ENCODE results near the gene MRPL28.
"Not testable (repeated sequence)": the region's sequence is repeated elsewhere in the genome, so short reads cannot be mapped to it uniquely, and the experiment has no call there.

MRPL28 gene

DNA sequence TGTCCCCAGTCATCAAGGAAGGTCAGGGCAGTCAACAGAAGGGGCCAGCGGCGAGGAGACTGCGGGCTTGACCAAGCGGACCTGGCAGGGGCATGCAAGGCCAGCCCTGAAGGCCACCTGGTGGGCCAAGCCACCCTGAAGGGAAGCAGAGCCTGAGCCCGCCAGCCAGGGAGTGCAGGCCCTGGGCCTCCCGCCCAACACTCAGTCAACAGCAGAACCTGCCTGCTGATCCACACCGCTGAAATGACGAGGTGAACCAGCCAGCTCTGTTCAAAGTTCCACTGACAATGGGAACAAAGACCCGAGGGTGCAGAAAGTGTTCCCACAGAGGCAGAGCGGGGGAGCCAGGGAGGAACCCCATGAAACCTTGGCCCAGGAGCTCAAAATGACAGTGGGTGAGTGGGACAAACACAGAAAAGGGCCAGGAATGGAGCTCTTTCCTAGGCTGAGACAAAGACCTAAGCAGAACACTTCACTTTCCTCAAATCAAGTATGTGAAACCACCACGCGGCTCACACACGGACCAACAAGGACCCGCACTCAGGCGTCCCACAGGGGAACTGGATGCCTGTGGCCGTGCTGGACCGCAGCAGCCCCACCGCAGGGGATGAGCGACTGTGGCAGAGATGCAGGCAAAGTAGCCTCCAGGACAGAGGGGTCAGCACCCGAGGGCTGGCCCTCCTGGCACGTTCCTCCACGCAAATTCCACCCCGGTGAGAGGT is 29.8 kb downstream of the MRPL28 start:
- DNase-seq (ENCODE audit: low read depth in 2 of 2) = no peak

DNA sequence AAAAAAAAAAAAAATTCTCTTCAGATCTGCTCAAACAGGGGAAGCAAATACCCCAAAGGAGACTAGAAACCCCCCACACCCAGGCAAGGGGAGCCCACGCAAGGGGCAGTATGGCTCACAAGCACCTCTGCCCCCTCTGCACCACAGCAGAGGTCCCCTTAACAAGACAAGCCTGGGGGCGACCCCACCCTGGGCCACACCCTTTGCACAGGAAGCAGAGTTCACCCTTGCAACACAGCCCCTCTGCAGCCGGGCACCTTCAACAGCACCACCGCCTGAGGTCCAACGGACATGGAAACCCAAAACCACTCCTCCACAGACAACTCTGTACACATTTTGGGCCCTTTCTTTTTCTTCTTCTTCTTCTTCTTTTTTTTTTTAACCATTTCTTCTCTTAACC is 30.7 kb downstream of the MRPL28 start:
- no peak for DNase-seq (ENCODE audit: low read depth in 2 of 2)

DNA sequence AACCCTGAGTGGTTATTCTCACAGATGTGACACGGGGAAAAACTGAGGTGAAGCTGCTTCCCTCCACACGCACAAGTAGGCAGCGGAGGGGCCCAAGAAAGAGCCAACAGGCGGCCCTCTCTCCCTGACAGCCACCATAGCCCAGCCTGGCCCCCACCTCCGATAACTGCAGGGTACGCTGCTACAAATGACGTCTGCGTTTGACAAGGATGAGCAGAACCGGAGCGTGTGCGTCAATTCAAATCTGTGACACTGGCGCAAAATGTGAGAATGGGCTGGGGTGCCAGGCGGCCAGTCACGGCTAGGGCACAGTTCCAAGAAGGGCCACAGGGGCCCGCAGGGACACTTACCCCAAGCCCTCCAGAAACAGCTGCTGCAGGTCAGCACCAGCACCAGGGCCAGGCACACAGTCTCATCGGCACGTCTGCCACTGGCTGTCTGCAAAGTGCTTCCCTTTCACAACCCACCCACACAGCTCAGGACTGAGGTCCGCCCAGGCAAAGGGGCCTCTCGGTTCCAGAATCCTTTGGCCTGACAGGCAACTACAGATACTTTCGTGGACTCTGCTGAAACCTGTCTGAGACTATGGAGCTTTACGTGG is 32.3 kb downstream of the MRPL28 start:
- DNase-seq (ENCODE audit: low read depth in 2 of 2) = no peak

DNA sequence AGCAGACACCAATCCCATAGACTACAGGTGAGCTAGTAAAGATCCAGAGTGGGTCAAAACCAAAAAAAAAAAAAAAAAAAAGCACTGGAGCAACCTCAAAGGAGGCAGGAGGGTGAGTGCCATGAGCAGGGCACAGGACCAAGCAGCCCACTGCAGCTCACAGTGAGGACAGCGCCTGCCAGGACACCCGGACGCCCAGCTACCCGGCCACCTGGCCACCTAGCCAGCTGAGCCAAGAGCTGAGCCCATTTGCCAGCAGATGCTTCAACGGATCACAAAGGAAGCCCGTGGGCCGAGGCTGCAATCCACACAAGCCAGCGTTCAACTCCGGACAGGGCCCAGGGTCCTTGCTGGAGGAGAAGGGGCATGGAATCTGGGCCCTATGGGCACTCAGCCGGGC is 32.9 kb downstream of the MRPL28 start:
- no peak for DNase-seq (ENCODE audit: low read depth in 2 of 2)

DNA sequence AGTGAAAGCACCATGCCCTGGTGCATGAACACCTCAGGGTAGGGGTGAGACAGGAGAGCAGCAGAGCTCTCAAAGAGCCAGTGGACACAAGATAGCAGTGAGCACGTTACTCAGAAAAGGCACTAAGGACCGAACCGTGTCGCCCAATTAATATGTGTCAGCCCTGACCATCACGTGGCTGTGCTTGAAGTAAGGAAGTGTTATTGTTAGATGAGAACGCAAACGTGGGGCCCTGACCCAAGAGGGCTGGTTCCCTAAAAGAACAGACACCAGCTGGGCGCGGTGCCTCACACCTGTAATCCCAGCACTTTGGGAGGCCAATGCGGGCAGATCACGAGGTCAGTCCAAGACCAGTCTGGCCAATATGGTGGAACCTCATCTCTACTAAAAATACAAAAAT is 34.1 kb downstream of the MRPL28 start:
- DNase-seq (ENCODE audit: low read depth in 2 of 2) = no peak

DNA sequence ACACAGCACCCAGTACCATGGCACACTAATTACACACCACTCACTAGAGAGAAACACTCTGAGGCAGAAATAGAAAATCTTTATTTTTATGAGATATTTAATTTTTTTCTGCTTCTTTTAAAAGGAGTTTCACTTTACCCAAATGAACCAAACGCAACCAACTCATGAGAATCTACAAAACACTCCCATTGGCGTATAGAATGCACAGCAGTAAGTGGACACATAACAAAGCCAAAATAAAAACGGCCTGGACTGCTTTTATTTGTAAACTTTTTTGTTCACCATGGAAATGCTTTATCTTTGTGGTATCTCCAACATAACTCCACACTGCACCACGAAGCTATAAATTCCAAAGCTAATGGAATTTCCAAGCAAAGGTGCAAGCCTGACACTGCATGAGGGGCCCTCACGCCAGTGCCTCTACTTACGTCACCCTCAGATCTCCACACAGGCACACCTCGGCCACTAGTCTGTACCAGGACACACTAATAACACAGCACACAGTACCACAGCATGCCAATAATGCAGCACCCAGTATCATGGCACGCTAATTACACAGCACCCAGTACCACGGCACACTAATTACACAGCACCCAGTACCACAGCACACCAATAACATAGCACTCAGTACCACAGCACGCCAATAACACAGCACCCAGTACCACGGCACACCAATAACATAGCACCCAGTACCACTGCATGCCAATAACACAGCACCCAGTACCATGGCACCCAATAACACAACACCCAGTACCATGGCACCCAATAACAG is 35.3 kb downstream of the MRPL28 start:
- not testable (repeated sequence) for DNase-seq (ENCODE audit: low read depth in 2 of 2)

DNA sequence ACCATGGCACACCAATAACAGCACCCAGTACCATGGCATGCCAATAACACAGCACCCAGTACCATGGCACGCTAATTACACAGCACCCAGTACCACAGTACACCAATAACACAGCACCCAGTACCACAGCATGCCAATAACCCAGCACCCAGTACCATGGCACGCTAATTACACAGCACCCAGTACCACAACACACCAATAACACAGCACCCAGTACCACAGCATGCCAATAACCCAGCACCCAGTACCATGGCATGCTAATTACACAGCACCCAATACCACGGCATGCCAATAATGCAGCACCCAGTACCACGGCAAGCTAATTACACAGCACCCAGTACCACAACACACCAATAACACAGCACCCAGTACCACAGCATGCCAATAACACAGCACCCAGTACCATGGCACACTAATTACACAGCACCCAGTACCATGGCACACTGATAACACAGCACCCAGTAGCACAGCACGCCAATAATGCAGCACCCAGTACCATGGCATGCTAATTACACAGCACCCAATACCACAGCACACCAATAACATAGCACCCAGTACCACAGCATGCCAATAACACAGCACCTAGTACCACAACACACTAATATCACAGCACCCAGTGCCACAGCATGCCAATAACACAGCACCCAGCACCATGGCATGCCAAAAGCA is 36.0 kb downstream of the MRPL28 start:
- not testable (repeated sequence) for DNase-seq (ENCODE audit: low read depth in 2 of 2)

DNA sequence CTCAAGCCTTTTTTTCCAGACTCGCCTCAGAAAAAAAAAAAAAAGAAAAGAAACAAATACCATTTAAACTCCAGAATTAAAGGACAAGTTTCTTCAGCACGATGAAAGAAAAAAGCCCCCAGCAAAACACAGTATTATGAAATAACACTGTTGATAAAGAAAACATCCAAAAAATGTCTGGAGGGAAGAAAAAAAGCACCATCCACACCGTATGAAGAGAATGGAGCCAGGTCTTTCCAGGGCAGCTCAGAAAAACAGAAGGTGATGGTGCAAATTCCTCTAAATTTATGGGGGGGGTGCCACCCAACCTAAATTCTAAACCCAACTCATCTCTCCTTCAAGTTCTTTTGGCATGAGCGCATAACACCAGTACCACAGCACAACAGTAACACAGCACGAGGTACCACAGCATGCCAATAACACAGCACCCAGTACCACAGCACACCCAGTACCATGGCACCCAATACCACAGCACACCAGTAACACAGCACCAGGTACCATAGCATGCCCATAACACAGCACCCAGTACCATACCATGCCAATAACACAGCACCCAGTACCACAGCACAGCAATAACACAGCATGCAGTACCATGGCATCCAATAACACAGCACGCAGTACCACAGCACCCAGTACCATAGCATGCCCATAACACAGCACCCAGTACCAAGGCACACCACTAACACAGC is 36.8 kb downstream of the MRPL28 start:
- no peak for DNase-seq (ENCODE audit: low read depth in 2 of 2)

DNA sequence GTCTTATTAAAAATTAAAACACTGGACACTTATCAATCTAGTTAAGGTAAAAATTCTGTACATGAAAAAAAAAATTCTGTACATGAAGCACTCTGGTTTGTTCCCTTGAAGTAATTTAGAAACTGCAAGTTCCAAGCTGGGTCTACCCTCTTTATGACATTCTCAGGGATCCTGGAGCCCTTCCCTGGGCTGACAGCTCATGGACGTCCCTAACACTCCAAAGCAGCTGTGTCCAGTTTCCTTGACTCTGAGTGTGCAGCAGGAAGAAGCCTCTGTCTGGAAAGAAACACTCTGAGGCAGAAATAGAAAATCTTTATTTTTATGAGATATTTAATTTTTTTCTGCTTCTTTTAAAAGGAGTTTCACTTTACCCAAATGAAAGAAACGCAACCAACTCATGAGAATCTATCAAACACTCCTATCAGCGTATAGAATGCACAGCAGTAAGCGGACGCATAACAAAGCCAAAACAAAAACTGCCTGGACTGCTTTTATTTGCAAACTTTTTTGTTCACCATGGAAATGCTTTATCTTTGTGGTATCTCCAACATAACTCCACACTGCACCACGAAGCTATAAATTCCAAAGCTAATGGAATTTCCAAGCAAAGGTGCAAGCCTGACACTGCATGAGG is 39.0 kb downstream of the MRPL28 start:
- not testable (repeated sequence) for DNase-seq (ENCODE audit: low read depth in 2 of 2)

DNA sequence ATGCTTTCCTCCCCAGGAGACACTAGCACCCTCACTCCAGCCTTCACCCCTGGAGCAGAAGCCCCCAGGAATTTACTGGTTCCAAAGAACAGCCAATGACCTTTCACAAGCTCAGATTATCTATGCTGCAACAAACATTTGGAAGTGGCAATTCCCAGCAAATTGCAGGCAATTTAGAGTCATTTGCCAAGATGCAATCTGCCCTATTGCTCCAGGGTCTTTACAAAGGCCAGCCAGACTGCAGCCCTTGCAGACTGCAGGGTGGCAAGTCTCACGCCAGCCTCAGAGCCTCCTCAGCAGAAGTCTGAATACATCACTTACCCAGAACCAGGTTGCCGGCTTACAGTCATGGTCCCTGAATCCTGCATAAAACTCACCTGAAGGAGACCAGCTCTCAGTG is 39.6 kb downstream of the MRPL28 start:
- no peak for DNase-seq (ENCODE audit: low read depth in 2 of 2)

DNA sequence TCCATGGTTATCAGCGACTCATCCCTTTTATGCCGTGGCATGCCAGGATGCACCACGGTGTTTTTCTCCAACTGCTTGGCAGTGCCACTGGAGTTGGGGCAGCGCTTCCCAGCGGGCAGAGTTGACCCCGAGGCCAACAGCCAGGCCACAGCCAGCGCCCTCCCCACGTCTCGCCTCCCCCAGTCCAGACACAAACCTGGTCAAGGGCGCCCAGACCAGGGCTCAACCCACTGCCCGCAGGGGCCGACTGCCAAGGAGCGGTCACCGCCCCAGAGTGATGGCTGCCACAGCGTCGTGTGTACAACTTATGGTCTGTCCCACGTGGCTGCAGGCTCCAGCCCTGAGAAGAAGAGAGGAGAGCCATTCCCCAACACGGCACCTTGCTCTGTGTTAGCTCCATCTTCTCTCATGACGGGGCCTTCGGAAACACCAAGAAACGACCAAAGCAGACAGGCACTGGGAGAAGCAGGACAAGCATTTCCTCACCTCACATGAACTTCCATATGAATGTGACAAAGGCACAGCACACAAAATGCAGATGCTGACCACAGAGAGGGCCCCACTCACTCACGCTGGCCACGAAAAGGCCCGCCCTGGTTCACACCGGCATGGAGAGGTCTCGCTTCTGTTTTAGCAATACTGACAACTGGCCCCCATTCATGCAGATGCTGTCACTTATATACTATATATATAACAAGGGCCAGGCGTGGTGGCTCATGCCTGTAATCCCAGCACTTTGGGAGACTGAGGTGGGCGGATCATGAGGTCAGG is 44.8 kb downstream of the MRPL28 start:
- no peak for DNase-seq (ENCODE audit: low read depth in 2 of 2)

DNA sequence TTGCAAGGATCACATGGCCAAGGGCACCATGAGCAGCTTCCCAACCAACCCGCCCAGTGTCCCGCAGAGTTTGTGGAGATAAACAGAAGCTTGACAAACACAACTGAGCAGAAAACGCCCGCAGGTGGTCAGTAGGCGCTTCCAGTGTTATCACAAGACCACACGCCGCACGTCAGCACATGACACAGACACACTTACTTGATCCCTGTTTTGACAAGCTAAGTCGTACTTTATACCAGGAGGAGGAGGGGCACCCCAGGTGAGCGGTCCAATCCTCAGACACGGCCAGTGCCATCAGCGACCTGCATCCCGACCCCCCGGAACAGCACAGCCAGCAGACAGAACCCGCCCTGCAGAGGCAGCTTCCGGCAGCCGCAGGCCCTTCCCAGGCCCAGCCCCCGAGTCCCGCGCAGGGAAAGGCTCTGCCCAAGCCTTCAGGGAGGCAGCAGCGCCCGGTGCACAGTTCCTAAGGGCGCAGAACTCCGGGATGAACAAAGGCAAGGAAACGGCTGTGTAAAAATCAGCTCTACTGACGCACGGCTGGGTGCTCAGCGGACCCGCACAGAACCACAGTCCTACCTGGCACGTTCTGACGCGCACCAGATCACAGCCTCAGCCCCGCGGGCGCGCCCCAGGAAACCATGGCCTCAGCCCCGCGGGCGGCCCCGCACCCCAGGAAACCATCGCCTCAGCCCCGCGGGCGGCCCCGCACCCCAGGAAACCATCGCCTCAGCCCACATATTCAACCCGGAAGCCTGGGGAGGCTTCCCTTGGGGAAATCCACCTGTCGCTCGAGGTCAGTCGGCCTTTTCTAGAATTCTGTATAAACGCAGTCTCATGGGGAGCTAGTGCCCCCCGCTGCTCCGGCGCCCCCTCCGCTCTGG is 45.6 kb downstream of the MRPL28 start:
- DNase-seq (ENCODE audit: low read depth in 2 of 2) = no peak

DNA sequence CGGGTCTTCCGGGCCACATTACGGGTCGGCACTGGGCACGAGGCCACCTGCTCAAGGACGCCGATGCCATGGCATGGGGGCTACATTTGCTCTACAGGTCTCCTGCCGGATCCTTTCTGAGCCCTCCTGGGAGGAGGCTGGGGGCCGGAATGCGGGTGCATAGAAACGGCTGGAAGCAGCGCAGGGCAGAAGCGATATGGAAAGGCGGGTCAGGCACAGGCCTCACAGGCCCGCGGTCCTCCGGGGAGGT is 46.2 kb downstream of the MRPL28 start:
- DNase-seq (ENCODE audit: low read depth in 2 of 2) = no peak

DNA sequence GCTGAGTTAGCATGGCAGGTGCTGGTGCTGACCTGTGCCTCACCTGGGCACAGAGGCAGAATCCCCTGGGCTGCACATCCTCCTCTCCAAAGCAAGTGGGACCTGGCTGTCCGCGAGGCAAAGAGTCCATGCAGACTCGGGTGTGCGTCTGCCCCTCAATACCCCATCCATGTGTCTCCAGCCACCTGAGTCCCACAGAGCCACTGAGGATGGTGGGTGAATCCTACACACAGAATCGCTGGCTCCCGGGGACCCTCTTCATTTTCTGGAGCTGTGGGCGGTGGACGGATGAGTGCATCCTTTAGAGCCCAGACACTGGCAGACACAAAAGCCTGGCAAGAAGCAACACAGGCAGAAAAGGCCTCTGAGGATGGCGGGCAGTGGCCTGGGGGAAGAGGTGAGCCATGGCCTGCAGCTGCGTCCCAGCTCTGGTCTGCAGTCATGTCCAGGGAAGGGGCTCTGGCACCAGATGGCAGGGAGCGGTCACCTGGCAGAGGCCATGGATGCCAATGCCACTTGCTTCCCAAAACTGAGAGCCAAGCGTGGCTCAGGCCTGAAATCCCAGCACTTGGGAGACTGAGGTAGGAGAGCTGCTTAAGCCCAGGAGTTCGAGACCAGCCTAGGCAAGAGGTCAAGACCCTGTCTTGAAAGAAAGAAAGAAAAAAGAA is 47.7 kb downstream of the MRPL28 start:
- DNase-seq (ENCODE audit: low read depth in 2 of 2) = no peak

DNA sequence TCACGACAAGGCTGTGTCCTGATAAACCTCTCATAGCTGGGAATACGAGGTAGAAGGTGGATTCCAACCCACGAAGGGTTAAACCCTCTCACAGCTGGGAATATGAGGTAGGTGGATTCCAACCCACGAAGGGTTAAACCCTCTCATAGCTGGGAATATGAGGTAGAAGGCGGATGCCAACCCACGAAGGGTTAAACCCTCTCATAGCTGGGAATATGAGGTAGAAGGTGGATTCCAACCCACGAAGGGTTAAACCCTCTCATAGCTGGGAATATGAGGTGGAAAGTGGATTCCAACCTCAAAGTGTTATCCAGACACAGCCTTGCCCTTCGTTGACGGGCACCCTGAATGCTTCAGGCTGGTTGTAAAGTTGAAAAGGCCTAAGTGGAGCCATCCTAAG is 48.8 kb downstream of the MRPL28 start:
- no peak for DNase-seq (ENCODE audit: low read depth in 2 of 2)

DNA sequence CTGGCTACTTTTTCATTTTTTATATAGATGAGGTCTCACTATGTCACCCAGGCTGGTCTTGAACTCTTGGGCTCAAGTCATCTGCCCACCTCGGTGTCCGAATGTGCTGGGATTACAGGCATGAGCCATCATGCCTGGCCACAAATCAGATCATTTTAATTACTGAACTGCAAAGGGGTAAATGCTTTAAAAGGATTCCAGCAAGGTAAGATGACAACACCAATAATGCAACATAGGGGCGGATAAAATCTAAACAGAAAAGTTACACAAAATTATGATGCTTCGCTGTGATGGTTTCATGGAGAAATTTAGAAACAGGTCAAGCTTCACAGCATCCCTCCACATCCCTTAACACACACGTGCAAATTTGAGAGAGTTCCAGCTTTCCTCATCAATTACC is 50.1 kb downstream of the MRPL28 start:
- DNase-seq (ENCODE audit: low read depth in 2 of 2) = no peak

DNA sequence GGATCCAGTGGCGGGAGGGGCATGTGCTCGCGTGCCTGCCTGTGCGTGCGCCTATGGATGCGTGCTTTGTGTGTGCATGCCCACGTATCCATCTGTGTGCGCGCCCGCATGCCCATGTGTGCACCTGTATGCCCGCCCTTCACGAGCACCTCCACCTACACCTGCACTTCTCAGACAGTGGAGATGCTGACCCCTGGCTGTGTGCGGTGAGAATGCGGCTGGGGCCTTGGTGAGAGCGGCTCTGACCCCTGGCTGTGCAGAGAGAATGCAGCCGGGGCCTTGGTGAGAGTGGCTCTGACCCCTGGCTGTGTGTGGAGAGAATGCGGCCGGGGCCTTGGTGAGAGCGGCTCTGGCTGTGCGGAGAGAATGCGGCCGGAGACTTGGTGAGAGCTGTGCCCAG is 51.7 kb downstream of the MRPL28 start:
- no peak for DNase-seq (ENCODE audit: low read depth in 2 of 2)

DNA sequence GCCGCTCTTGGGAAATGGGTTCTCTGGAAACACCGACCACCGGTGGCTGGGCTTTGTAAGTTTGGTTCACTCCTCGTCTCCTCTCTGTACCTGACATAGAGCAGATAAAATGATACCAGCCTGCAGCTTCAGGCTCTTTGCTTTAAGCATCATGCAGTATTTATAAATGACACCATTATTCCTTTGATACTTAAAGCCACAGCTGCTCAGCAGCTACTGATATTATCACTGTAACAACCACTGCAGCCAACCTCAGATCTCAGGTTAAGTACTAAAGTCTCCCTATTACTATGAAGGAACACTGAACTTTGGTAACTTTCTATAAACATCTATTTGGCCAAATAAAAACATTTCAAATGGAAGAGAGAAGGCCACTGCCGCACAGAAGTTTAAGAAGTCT is 52.8 kb downstream of the MRPL28 start:
- DNase-seq (ENCODE audit: low read depth in 2 of 2) = no peak

Measured in fibroblast of skin of left biceps (primary cell).